ENCODE results near the gene ALPK3.

Gene ALPK3

GRCh38 chr15:84898761-84899160 lies 81.6 kb downstream of the ALPK3 start:
- DNase-seq (ENCODE audit: low spot score), result no peak
- TF ChIP-seq, protein P1, sequence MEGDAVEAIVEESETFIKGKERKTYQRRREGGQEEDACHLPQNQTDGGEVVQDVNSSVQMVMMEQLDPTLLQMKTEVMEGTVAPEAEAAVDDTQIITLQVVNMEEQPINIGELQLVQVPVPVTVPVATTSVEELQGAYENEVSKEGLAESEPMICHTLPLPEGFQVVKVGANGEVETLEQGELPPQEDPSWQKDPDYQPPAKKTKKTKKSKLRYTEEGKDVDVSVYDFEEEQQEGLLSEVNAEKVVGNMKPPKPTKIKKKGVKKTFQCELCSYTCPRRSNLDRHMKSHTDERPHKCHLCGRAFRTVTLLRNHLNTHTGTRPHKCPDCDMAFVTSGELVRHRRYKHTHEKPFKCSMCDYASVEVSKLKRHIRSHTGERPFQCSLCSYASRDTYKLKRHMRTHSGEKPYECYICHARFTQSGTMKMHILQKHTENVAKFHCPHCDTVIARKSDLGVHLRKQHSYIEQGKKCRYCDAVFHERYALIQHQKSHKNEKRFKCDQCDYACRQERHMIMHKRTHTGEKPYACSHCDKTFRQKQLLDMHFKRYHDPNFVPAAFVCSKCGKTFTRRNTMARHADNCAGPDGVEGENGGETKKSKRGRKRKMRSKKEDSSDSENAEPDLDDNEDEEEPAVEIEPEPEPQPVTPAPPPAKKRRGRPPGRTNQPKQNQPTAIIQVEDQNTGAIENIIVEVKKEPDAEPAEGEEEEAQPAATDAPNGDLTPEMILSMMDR (IDR thresholded peaks at IDR 0.05; ENCODE audit: extremely low read depth, insufficient read depth, missing control alignments), result no peak
- in situ Hi-C loops (cut with MboI; ENCODE audit: low pct_unique_long_range_greater_than_20kb, low sequenced_read_pairs, unreplicated experiment), result no loop called here

DNA sequence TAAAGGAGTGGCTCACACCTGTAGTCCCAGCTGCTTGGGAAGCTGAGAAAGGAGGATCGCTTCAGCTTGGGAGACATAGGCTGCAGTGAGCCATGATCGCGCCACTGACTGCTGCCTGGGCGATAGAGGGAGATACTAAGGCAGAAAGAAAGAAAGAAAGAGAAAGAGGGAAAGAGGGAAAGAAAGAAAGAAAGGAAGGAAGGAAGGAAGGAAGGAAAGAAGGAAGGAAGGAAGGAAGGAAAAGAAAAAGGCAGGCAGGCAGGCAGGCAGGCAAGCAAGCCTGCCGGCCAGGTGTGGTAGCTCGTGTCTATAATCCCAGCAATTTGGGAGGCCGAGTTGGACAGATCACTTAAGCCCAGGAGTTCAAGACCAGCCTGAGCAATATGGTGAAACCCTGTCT lies 82.6 kb downstream of the ALPK3 start:
- in situ Hi-C loops (cut with MboI; ENCODE audit: low pct_unique_long_range_greater_than_20kb, low sequenced_read_pairs, unreplicated experiment), result no loop called here
- TF ChIP-seq, protein P1 (IDR thresholded peaks at IDR 0.05; ENCODE audit: extremely low read depth, insufficient read depth, missing control alignments), result no peak
- no peak for DNase-seq (ENCODE audit: low spot score)

GRCh38 chr15:84901540-84901939 lies 84.4 kb downstream of the ALPK3 start:
- in situ Hi-C loops (cut with MboI; ENCODE audit: low pct_unique_long_range_greater_than_20kb, low sequenced_read_pairs, unreplicated experiment), result no loop called here
- TF ChIP-seq, protein P1 (IDR thresholded peaks at IDR 0.05; ENCODE audit: extremely low read depth, insufficient read depth, missing control alignments), result no peak
- DNase-seq (ENCODE audit: low spot score), result no peak

- DNase-seq (ENCODE audit: low spot score), result no peak
- TF ChIP-seq, protein P1 (IDR thresholded peaks at IDR 0.05; ENCODE audit: extremely low read depth, insufficient read depth, missing control alignments), result no peak
- in situ Hi-C loops (cut with MboI; ENCODE audit: low pct_unique_long_range_greater_than_20kb, low sequenced_read_pairs, unreplicated experiment), result no loop called here
These were observed 86.6 kb downstream of the ALPK3 start for GRCh38 chr15:84903751-84904150.

DNA sequence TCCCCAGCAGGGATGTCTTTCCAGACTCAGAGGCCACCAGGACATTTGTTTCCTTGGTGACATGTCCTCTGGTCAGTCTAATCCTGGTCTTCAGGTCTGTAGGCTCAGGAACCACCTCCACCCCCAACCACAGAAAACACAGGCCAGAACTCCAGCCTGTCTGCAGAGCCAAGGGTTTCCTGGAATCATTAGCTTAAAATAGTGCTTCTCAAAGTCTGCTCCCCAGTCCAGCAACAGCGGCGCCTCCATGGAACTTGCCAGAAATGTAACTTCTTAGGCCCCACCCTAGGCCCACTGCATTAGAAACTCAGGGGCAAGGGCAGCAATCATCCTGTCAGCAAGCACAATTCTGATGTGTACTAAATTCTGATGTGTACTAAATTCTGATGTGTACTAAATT lies 87.3 kb downstream of the ALPK3 start:
- in situ Hi-C loops (cut with MboI; ENCODE audit: low pct_unique_long_range_greater_than_20kb, low sequenced_read_pairs, unreplicated experiment), result no loop called here
- TF ChIP-seq, protein P1 (IDR thresholded peaks at IDR 0.05; ENCODE audit: extremely low read depth, insufficient read depth, missing control alignments), result no peak
- DNase-seq (ENCODE audit: low spot score), result no peak

GRCh38 chr15:84905016-84905916 lies 88.1 kb downstream of the ALPK3 start:
- TF ChIP-seq, protein P1 (IDR thresholded peaks at IDR 0.05; ENCODE audit: extremely low read depth, insufficient read depth, missing control alignments), result no peak
- DNase-seq (ENCODE audit: low spot score), result no peak
- in situ Hi-C loops (cut with MboI; ENCODE audit: low pct_unique_long_range_greater_than_20kb, low sequenced_read_pairs, unreplicated experiment), result no loop called here
